GM19438 (cell line): ENCODE measurements around the gene PRR36.
"Not testable (repeated sequence)": the region's sequence is repeated elsewhere in the genome, so short reads cannot be mapped to it uniquely, and the experiment has no call there.

Experiments used
- ATAC-seq: cut with Tn5 transposase; IDR thresholded peaks from one replicate; pipeline ENCODE4 v1.9.1; 2021; ENCODE audit warnings: low read depth; ENCODE audit not compliant: unreplicated experiment

Gene PRR36

DNA sequence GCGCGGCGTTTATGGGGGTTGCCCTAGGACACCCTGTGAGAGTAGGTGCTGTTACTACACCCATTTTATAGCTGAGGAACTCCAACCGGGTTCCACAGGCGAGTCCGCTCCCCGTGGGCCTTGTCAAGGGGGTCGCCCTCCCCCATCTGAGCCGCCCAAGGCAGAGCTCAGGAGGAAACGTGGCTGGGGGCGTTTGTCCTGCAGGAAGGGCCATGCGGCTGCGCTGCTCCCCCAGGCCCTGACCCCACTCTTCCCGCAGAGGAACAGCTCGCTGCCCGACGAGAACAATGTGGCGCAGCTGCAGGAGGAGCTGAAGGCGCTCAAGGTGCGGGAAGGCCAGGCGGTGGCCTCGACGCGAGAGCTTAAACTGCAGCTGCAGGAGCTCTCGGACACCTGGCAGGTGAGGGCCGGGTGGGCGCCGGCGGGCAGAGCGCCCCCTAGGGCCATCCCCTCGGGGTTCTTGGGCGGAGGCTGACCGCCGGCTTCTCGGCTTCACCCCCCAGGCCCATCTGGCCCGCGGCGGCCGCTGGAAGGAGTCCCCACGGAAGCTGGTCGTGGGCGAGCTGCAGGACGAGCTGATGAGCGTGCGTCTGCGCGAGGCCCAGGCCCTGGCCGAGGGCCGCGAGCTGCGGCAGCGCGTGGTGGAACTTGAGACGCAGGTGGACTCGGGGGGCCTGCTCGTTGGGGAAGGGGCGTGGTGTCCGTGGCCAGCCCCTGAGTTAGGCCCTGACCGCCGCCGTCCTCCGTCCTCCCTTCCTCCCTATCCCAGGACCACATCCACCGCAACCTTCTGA, 12.4 kb downstream of the PRR36 start:
- no peak for ATAC-seq

DNA sequence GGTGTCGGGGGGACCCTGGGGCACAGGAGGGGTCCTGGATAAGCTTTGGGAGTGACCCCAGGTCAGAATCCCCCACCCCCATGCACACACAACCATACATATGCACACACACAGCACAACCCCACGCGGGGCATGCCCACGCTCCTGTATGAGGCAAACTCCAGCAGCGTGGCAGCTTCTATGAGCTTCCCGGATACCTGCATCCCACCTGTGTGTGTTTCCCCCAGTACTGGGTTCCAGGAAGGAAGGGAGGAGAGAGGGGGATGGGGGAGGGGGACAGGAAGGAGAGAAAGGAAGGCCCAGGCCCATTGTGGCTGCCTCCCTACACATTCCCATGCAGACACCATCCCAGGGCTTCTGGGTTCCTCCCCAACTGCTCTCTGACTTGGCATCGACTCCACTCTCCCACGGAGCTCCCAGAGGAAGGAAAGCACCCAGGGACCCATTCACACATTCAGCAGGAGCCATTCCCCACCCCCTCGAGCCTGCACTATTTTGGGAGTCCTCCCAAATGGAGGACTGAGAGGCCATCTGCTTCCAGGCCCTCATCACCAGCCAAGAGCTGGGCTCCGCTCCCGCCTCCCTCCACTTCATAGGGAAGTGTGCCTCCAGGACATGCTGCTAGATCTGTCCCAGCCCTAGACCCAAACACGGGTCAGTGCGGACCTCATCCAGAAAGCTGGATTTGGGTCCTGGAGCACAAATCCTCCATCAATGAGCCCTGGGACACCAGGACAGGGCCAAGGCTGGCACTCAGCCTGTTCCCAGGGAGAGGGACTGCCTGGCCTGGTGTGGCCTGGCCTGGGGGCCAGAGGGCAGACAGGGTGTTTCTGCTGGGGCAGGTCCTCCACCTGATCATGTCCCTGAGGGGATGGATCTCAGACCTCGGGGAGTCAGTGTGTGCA, 13.2 kb downstream of the PRR36 start:
- ATAC-seq: no peak

DNA sequence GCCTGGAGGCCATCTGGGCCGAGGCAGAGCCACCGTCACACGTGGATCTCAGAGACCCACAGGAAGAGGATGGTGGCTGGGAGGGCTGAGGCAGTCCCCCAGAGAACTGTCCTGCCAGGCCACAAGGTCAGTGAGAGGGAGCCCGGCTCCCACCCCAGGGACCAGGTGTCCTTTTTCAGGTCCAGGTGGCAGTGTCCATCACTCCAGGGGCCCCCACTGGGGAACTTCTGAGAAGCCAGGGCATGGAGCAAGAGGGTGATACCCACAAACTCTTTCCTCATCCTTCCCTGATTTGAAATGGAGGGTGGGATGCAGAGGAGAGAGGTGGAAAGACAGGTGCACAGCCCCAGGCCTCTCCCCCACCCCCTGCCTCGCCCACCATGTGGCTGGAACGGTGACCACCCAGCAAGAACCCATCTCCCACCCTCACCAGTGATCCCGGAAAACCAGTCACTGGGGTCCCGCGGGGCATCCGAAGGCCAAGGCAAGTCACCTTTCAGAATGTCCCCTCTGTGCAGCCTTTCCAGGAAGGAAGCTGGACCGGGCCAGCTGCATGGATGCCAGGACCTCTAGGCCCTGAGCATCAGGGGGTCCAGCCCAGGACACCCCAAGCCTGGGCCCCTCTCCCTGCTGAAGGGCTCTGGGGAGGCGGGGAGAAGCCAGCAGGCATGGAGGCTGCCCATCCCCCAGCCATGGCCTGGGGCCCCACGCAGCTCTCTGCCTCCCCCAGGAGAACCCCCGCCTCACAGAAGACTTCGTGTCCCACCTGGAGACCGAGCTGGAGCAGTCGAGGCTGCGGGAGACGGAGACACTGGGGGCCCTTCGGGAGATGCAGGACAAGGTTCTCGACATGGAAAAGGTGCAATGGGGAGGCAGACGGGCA, 14.1 kb downstream of the PRR36 start:
- ATAC-seq: no peak

DNA sequence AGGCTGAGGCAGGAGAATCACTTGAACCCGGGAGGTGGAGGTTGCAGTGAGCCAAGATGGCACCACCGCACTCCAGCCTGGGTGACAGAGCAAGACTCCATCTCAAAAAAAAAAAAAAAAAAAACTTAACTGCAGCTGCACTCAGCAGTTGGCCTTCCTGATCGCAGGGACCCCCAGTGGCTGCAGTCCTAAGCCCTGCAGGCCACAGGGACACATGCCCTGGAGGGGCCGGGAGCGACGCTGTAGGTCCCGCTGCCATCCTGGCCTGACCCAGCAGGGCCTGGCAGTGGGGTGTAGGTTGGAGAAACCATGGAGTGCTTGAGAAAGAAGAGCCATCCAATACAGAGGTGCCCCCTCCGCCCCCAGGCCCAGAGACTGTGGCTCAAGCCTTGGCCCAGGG, 15.1 kb downstream of the PRR36 start:
- not testable (repeated sequence) for ATAC-seq

DNA sequence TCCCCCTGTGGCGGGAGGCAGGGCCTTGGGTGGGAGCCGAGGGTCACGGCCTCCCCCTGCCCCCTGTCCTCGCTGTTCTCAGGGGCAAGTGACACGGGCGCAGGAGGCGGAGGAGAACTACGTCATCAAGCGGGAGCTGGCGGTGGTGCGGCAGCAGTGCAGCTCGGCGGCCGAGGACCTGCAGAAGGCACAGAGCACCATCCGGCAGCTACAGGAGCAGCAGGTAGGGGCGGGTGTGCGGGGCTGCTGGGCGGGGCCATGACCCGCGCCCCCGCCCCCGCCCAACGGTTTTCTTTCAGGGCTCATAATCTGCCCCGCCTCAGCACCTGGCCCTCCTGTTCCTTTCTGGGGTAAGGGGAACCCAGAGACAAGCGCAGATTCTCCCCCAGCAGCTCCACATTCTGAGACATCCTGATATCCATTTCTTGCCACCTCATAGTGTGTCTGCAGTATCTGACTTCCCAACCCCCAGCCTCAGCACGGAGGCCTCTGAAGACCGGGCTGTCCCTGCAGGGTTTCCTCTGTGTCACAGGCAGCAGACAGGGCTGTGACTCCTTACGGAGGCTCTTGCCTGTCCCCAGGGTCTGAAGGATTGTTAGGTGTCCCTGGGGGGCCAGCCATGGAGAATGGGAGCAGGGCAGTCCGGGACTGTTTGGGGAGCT, 15.9 kb downstream of the PRR36 start:
- no peak for ATAC-seq

DNA sequence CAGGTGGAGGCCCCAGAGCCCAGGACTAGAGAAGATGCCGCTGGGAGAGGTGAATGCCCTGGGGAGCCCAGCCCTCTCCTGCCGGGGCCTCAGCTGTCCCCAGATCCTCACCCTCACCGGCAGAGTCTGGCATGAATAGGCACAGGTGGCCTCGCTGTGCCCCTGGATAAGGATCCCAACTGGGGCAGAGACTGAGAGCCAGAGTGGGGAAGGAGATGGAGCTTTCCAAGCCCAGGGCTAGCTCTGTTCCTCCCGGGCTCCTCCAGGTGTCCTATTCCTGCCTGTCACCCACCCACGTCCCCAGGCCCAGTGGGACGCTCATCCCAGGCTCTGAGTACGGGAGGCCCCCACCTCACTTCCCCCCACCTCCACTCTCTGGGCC, 16.5 kb downstream of the PRR36 start:
- no peak for ATAC-seq

DNA sequence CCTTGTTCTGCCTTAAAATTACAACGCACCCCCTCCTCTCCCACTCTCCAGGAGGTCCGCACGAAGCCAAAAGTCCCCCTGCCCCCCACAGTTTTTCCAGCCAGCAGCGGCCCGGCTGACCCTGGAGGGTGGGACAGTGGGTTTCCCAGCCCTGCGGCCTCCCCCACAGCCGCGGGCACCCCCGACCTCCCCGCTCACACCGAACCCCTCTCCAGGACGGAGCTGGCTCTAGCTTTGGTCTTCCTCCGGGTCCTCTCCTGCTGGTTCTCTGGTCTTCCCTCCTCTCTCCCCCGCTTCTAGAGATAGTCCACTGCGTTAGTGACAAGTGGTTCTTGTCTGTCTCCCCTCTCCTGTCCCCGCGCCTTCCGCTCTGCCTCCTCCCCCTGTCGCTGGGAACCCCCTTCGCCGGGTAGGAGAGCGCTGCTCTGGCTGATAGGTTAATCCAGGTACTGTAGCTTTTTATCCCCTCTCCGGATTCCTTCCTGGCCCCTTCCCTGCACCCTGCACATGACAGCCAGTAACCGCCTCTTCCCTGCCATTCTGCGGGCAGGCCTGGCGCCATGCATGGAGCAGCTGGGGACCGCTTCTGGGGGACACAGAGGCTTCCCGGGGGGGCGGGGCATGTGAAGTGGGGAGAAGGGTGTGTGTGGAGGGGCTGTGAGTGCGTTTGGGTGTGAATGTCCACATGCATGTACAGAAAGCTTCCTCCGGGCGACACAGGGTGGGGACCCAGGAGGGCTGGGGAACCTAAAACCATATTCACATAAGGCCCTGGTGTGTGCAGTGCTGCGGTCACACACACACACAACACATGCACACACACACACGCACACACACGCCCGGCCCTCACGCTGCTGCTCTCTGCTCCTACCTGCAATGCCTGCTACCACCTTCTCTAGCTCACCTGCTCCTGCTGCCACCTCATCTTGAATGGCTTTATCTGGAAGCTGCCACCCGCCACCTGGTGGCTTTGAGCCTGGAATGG, 17.2 kb downstream of the PRR36 start:
- no peak for ATAC-seq

DNA sequence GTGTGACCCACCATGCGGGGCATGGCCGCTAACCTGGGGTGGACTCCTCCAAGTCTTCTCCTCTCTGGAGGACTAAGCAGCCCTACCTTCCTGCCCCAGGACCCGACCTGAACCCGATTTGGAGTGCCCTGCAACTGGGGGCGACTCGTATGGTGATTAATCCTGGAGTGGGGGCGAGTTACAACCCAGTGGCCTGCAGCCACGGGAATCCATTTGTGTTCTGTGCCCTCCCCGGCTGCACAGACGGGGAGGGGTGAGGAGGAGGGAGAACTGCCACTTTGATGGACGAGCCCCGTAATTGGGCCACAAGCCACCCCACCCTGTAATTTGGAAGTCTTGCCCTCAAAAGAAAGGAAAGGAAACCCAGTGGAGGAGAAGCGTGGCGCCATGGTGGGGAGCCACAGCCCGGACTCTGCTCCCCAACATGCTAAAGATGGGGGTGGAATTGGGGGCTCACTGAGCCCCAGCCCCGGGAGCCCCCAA, 18.0 kb downstream of the PRR36 start:
- no peak for ATAC-seq

DNA sequence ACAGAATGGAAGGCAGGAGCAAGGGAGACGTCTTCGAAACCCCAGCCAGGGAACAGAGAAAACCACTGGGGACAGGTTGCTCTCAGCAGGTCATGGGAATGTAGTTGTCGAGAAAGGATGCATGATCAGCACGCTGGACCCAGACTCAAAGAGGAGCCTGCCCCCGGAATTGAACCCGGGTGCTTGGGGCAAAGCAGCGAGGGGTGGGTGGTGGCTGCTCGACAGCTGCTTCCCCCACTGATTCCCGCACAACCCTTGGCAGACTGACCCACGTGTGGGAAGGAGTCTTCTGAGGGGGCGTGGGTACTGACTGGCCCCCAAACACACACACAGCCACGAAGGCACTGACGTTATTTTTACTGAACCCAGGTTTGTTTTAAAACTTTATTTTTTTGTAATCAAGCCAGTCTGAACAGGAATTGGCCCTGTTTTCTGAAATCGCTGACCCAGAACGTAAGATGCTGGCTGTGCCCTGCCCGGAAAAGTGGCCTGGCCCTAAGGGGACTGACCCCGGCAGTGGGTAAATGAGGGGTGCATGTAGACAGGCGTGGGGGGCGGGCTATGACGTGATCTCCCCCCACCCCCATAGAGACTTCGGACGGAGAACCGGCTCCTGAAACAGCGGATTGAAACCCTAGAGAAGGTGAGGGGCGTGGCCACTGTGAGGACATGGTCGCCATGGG, 18.6 kb downstream of the PRR36 start:
- no peak for ATAC-seq

DNA sequence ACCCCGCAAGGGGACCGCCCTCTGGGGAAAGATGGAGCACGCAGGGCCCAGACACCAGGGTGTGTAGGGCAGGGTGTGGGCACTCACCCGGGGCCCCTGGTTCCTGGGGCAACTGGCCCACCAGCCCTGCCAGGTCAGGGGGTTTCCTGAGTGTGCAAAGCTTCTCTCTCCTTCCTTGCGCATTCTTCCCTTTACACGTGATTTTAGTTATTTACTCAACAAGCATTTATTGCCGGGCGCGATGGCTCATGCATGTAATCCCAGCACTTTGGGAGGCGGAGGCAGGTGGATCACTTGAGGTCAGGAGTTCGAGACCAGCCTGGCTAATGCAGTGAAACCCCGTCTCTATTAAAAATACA, 20.4 kb downstream of the PRR36 start:
- ATAC-seq: no peak

DNA sequence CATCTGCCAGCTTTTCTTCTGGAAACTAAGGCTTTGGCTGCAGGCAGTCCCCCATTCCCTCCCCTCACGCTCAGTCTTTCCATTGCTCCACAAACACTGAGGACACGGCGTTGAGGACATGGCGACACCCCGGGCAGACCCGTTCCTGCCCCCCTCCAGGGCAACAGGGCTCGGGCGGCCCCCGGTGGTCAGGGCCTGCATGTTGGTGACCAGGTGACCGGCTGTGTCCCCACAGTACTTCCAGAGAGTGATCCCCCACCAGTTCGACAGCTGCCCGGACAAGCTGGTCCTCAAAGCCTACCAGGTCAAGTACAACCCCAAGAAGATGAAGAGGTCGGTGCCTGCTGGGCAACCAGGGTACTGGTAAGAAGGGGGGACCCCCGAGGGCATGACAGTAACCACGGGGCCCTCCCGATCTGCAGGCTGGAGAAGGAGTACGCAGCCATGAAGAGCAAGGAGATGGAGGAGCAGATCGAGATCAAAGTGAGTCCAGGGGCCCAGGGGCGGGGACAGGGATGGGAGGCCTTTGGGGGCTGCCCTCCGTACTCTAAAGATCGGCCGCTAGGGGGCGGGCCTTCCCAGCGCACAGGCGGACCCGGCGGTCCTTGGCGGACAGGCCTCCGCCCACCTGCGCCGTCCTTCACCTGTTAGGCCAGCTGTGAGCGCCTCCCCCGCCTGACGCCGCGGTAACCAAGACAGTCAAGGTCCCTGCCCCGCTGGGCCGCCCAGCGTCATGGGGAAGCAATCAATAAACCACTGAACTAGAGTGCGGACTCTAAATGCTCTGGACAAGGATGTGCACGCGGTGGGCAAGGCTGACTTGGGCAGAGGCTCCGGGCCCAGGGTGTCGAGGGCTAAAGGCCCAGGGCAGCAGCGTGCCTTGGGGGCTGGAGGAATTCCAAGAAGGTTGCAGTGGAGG, 21.1 kb downstream of the PRR36 start:
- ATAC-seq: no peak

DNA sequence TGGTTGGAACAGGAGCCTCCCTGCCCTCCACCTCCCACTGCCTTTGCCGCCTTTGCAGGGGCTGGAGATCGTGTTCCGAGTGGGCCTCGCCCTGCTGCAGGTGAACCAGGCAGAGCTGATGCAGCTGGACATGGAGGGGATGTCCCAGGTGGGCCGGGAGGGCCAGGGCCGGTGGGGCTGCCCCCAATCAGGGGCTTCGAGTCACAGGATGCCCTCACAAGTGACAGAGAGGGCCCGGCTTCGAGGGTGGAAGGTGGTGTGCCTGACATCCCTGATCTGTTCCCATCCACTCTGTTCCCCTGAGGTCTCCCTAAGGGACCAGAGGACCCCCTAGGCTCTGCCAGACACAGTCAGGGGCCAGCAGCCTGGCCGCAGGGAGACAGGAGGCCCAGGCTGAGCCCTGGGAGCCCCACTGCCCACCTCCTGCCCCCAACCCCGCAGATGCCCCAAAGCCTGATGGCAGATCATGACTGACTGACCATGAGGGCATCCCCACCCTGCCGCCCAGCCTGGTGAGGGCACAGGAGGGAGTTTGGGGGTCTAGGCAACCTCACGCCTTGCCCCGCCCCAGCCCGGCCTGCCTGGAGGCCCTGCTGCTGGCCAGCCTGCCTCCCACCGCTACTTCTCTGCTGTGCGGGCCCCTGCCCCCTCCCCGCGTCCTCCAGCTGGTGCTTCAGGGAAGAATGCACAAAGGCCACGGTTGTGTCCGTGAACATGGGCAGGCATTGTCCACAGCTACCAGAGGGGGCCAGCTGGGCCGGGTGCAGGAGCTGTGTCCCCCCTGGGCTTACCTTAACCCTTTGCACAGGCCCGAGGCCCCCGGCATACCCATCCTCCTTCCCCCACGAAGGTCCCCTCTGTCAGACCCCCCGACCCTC, 22.3 kb downstream of the PRR36 start:
- no peak for ATAC-seq

DNA sequence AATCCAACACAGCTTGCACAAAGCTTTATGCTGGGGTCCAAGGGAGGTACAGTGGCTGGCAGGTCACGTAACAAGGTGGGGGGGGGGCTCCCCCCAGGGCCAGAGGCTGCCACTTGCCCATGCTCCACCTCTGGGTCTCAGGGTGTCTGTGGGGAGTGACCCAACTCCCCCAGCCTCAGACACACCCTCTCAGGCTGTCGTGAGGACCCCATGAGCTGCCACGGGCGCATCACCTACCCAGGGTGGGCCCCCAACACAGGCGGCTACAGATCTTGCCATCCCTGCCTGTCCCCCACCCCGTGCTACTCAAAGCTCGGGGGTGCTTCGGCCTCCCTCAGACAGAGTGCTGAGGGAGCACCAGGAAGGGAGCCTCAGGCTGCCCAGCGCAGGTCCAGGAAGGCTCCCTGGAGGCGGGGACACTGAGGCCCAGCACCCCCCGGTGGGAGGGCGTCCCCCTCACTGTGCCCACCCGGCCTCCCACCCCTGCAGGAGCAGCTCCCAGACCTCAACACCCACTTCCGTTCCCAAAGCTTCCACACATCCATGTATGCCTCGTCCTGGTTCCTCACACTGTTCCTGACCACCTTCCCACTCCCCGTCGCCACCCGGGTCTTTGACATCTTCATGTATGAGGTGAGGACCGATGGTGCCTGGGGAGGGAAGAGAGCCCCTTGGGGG, 23.1 kb downstream of the PRR36 start:
- no peak for ATAC-seq

DNA sequence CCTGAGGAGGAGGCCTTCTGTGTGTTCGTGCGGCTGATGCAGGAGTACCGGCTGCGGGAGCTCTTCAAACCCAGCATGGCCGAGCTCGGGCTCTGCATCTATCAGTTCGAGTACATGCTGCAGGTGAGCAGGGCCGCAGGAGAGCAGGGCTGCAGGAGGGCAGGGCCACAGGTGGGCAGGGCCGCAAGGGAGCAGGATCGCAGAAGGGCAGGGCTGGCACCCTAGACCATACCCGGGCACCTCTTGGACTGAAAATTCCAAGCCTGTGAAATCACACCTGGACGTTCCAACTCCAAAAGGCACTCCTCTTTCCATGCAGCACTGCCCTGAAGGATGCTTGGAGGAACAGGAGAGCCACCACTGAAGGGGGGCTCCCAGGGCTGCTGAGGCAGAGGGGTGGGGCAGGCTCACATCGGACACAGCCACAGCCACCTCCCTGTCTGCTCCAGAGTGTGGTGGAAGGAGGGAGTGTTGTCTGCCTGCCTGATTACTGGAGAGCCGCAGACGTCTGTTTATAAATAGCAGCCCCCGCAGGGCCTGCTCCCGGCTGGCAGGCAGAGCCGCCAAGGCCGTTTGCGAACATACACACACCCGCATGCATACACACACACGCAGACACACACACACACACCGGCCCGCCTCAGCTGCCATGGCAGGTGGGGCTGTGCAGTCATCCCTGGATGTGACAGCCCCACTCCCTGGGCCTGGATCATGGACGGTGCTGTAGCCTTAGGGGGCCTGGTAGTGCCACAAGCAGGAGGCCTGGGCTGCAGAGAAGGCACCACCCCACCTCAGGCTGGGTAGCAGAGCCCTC, 24.0 kb downstream of the PRR36 start:
- no peak for ATAC-seq

DNA sequence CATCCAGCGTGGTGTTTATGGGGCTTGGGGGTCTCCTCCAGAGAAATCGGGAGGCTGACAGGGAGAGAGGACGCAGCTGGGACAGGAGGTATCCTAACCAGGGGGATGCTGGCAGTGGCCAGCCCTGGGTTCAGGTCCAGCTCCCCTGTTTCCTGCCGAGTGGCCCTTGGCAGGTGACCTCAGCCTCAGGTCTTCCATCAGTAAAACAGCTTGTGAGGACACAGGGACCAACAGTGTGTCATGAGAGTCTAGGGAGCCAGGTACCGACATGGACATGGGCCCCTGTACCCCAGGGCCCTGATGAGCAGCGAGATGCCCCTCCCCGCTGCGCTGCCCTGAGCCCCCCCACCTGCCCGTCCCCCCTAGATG, 24.6 kb downstream of the PRR36 start:
- ATAC-seq: no peak
